Measurements from ENCODE around the gene SNHG17.
"Not testable (repeated sequence)": the region's sequence is repeated elsewhere in the genome, so short reads cannot be mapped to it uniquely, and the experiment has no call there.

SNHG17 gene

DNA sequence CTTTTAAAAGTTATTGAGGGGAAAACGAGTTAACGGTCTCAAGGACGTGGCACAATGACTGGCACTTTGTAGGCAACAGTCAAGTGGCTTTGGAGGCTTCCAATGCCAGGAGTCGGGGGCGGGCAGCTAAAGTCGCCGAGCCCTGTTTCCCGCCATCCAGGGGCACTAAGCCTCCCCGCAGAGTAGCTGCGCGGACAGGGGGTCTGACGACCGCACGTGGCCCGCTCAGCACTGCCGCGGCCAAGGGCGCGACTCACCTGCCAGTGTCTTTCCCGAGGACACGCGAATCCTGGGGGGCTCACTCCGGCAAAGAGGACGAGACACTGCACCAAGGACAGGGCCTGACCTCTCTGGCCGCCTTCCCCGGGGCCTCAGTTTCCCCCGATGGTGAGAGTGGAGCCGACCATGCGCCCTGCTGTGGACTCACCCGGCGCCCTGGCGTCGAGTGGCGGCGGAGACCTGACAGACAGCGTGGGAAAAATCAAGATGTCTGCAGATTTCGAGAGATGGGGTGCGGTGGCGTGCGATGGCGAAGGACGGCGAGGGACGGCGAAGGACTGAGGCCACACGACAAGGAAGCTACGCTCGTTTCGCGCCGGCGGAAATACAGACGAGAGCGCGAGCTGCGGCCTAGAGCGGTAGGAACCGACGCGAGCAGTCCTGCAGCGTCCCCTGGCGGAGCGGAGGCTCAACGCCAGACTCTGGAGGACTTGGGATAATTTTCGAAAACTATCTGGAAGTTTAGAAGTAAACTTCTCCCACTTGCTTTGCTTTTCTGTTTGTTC, at the start of gene SNHG17:
Gene SNHG17, minus strand, starts transcription at position 559 of the 785 bp plus-strand sequence.
- DNase-seq = peak; percentile 98

DNA sequence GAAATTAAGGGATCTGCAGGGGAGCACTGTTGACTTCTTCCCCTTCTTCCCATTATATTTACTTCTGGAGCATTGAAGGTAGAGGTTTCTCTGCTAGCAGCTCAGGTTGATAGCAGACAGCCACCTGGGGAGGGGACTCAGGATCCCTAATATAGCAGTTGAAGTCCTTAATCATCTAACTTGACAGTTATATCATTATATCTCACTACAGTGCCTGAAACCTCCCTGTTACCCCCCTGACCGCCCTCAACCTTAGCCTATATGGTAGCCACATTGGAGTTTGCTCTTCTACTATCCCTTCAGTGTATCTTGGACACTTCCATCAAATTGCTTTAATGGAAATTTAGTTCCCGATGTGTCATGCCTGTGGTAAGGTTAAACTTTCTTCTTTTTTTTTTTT, 44.5 kb upstream of the SNHG17 start:
- DNase-seq = no peak

DNA sequence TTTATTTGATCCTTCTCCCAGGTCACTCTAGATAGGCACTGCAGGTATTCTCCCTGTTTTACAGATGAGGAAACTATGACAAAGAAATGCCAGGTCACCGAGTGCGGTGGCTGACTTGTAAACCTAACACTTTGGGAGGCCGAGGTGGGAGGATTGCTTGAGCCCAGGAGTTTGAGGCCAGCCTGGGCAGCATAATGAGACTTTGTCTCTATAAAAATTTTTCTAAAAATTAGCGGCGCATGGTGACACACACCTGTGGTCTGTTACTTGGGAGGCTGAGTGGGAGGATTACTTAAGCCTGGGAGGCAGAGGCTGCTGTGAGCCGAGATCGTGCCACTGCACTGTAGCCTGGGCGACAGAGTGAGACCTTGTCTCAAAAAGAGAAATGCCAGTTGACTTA, 42.6 kb upstream of the SNHG17 start:
- DNase-seq = no peak

DNA sequence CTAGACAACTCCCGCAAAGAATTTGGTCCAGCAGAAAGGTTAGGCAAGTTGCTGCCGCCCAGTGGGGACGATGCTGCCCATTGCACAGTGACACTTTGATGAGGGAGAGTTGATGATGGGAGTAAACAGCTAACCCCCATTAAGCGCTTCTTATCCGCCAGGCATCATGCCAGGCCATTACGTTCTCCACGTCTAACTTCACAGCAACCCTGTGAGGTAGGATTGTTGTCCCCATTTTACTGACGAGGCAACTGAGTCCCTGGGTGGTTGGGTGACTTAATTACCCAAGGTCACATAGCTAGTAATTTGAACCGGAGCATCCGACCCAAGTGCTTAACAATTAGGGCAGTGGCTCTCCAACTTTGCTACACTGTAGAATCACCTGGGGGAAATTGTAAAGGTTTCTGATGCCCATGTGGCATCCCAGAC, 38.3 kb upstream of the SNHG17 start:
- DNase-seq = no peak

DNA sequence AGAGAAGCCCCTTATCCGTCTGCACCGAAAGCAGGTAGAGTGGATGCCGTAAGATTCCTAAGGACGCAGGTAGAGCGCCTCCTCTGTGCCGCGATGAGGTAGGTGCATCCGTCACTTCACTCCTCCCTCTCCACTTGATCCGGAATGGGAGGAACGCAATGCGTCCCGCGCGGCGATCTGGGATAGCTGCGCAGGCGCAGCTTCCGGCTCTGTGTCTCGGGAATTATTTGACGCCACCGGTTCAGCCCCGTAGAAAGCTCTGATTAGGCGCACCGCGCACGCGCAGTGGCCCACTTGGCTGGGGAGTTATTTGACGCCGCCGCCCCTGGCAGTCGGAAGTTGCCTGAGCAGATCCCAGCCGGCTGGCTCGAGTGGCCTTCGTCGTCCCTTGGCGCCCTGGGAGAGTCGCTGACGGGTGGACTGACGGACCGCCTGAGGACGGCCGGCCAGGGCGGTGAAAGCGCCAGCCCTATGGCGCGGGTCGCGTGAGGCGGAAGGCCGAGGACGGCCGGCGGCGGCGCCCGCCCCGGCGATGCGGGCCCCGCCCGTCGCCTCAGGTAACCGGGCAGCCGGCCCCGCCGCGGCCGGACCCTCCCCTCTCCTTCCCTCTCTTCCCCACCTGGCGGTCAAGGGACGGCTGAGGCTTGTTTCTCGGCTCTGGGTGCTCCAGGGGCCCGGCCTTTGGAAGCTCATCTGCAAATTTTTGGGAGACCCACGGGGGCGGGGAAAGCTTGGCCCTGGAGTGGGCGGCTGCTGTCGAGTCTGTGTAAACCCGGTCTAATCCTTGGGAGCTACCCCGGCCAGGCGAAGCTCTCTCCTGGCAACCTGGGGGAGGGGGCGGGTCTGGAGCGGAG, 37.6 kb upstream of the SNHG17 start, which contains the start of gene RALGAPB:
Gene RALGAPB, plus strand, starts transcription at position 331 of the 854 bp plus-strand sequence. CDS start 15,590 bp downstream, outside the sequence.
- DNase-seq = peak; percentile 99

DNA sequence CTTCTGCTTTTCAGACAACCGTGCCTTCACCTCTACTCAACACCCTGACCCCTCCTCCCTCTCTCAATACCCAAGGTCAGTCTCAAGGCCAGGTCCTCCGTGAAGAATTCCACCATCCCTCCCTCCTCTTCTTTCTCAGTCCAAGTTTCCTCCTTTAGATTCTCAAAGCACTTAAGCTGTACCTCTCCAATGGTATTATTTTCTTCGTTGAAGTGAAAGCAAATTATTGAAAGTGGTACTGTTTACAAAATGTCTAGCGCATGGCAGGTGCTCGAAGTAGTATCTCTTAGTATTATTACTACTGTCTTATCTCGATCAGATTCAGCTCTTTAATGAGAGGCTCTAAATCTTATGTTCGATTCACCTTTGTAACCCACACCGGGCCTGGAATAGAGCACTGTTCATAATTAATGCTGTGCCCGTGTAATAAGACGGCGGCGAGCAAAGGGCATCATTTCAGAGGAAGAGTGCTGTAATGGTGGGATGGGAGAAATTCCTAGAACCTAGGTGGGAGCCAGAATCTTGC, 36.9 kb upstream of the SNHG17 start:
- no peak for DNase-seq

DNA sequence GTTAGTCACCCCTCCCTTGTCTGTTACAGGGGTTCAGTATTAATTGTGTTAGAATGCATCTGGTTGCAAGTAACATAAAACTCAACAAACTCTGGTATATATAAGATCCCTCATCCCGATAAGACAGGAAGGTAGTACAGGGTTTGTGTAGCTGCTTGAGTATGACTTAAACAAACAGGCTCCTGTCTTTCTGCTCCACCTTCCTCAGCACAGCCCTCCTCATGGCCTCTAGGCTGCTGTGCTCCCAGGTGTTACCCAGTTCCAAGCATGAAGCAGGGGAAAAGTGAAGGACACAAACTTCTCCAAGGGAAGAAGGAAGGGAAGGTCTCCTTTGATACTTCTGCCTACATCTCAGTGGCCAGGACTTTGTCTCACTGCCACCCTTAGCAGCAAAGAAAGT, 36.1 kb upstream of the SNHG17 start:
- DNase-seq = no peak

DNA sequence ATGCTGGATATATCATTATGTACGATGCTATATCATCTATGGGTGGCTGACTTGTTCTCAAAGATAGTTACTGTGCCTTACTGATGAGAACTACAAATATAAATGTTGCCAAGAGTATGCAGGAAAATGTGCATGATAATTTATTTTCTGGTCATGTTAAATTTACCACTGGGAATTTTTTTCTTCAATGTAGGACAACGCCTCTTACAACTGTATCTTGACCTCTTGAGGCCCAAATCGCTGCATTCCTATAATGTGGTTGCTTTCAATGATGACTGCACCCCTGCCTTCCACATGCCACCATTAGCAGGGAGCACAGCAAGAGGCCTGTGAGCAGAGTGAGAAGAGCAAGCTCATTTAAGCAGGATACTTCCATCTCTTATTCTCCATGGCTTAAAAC, 31.9 kb upstream of the SNHG17 start:
- DNase-seq = no peak

DNA sequence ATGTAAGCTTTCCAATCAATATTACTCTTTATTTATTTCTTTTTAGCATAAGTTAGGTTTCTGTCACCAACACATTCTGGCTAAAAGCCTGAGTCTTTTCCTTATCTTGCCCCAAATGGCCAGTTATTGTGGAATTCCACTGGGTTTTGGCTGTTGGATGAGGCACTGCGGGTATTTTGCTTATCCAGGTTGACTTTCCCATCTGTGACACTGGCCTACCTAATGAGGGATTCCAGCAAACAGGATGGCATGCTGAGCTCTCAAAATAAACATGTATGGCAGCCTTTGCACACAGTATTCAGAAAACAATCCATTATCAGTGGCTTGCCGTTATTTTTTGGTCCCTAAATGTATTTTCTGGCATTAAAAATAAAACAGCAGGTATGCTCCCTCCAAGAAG, 31.0 kb upstream of the SNHG17 start:
- no peak for DNase-seq

DNA sequence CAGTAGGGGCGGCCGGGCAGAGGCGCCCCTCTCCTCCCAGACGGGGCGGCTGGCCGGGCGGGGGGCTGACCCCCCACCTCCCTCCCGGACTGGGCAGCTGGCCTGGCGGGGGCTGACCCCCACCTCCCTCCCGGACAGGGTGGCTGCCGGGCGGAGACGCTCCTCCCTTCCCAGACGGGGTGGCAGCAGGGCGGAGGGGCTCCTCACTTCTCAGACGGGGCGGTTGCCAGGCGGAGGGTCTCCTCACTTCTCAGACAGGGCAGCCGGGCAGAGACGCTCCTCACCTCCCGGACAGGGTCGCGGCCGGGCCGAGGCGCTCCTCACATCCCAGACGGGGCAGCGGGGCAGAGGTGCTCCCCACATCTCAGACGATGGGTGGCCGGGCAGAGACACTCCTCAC, 26.4 kb upstream of the SNHG17 start:
- not testable (repeated sequence) for DNase-seq

DNA sequence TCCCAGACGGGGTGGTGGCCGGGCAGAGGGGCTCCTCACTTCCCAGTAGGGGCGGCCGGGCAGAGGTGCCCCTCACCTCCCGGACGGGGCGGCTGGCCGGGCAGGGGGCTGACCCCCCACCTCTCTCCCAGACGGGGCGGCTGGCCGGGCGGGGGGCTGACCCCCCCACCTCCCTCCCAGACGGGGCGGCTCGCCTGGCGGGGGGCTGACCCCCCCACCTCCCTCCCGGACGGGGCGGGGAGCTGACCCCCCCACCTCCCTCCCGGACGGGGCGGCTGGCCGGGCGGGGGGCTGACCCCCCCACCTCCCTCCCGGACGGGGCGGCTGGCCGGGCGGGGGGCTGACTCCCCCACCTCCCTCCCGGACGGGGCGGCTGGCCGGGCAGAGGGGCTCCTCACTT, 26.0 kb upstream of the SNHG17 start:
- DNase-seq = not testable (repeated sequence)

DNA sequence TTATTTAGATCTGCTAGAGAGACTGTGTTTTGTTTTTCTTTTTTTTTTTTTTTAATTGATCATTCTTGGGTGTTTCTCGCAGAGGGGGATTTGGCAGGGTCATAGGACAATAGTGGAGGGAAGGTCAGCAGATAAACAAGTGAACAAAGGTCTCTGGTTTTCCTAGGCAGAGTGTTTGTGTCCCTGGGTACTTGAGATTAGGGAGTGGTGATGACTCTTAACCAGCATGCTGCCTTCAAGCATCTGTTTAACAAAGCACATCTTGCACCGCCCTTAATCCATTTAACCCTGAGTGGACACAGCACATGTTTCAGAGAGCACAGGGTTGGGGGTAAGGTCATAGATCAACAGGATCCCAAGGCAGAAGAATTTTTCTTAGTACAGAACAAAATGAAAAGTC, 25.5 kb upstream of the SNHG17 start:
- DNase-seq = not testable (repeated sequence)

DNA sequence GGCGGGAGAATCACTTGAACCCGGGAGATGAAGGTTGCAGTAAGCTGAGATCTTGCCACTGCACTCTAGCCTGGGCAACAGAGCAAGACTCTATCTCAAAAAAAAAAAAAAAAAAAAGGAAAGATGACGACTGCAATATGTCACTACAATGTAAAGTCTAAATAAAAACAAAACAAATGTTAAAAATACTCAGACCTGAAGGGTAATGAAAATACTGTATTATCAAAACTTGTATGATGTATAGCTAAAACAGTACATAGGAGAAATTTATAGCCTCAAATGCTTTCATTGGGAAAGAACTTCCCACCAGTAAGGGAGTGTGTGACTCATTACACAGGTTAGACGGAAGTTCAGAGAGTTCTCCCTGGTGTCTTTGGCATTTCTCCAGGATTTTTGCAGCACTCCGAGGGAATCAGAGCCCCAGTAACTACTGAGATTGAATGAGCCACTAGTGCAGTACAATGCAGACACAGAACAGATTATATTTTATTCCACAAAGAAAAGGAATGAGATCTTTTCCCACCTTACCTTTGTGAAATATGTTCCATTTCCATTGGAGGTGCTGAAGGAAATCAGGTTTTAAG, 25.0 kb upstream of the SNHG17 start:
- peak; percentile 70 for DNase-seq

DNA sequence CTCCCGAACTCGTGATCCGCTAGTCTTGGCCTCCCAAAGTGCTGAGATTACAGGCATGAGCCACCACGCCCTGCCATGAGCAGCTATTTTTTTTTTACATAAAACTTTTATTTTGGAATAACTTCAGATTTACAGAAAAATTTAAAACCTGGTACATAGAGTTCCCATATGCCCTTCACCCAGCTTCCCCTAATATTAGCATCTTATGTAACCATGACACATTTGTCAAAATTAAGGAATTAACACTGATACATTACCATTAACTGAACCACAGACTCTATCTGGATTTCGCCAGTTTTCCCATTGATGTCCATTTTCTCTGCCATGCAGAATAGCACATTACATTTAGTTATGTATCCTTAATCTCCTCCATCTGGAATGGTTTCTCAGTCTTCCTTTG, 23.2 kb upstream of the SNHG17 start:
- DNase-seq = no peak

DNA sequence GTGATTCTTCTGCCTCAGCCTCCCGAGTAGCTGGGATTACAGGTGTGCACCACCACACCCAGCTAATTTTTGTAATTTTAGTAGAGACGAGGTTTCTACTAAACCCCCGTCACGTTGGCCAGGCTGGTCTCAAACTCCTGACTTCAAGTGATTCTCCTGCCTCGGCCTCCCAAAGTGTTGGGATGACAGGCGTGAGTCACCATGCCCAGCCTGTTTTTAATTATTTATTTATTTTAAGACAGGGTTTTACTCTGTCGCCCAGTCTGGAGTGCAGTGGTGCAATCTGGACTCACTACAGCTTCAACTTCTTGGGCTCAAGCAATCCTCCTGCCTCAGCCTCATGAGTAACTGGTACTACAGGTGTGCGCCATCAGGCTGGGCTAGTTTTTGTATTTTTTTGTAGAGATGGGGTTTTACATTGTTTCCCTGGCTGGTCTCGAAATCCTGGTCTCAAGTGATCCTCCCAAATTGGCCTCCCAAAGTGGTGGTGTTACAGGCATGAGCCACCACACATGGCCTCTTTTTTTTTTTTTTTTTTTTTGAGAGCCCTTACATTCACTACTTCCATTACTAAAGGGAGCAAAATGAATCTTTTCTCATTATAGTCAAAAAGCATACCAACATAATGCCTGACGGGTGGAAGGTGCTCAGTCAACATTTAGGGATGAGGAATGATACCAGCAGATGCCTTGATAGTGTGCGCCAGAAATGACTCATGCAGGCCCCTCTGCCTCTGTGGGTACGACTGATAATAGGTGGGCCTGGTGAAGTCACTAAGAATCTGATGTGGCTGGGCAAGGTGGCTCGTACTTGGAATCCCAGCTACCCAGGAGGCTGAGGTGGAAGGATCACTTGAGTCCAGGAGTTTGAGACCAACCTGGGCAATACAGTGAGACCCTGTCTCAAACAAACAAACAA, 19.7 kb upstream of the SNHG17 start:
- DNase-seq = no peak

DNA sequence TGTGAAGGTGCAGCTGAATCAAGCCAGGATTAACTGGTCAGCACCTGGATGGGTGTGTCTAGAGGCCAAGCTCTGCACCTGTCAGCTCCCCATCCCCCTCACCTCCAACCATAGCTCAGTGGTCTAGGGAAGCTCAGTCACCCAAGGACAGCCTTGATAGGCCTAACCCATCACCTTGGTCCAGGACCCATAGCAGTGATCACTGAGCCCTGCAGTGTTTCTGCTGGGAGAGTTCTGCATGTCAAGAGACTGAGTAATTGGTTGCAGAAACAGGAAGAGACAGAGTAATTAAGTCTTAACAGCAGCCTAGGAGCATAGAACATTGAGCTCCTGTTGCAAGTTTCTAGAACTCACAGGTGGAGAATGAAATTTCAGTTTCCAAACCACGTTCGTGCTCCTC, 18.8 kb upstream of the SNHG17 start:
- no peak for DNase-seq

DNA sequence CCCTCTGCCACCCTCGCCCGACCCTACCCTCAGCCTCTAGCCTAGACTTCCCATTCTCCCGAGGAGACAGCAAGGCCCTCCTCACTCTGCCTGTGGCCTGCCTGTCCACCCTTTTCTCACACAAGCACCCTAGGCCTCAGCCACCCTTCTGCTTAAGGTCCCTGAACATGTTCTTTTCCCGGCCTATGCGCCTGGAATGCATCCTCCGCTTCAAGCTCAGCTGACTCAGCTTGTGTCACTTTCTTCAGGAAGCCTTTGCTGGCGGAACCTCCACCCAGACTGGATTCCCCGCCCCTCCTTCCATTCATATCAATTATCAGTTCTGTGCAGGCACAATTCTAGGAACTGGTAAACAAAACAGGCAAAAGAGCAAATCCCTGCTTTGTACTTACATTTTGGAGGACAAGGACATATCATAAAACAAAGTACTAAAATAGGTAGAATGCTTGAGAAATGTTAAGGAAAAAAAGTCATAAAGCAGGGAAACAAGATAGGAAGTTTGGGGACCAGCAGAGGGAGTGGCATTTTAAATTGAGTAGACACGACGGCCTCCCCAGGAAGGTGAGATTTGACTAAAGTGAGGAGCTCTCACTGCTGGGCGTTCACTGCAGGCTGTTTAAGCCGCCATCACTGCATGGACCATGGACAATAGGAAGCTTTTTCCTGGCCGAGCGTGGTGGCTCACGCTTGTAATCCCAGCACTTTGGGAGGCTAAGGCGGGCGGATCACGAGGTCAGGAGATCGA, 17.9 kb upstream of the SNHG17 start:
- no peak for DNase-seq

DNA sequence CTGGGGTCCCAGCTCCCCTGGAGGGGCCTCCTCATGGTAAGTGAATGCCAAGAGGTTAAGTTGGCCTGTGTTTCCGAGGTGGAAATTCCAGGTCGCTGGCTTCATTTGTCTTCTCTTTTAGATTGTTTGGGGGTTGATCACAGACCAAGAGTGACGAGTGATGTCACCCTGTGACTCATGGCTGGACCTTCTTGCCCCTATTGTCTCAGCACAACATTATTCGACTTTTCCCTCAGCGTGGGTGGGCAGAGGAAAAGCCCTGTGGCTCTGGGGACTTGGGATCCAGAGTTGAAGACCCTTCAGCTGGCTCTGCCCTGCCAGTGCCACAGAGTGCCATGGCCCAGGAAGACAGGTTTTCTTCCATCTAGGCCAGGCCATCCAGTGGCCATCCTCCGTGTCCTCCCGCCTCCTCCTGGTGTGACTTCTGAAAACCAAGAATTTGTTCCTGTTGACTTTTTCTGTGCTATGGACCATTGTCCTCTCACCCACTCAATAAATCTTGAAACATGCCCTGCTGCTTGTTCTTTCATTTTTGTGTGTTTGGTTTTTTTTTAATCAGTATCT, 15.4 kb upstream of the SNHG17 start:
- no peak for DNase-seq

DNA sequence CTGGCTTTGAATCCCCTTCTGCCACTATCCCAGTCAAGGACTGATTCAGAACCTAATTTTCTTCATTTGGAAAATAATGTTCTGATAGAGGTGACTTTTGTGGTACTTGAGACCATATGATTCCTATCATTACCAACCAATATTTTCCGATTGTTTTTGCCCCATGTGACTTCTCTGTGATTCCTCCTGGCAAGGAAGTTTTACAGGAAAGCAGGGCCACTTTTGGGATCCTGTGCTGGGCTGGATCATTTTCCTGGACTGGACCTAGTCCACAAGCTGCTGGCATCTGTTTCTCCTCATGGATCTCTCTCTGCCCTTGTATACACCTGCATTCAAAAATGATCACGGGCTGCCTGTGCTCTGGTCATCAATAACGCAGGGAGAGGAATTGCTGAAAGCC, 13.9 kb upstream of the SNHG17 start:
- no peak for DNase-seq

DNA sequence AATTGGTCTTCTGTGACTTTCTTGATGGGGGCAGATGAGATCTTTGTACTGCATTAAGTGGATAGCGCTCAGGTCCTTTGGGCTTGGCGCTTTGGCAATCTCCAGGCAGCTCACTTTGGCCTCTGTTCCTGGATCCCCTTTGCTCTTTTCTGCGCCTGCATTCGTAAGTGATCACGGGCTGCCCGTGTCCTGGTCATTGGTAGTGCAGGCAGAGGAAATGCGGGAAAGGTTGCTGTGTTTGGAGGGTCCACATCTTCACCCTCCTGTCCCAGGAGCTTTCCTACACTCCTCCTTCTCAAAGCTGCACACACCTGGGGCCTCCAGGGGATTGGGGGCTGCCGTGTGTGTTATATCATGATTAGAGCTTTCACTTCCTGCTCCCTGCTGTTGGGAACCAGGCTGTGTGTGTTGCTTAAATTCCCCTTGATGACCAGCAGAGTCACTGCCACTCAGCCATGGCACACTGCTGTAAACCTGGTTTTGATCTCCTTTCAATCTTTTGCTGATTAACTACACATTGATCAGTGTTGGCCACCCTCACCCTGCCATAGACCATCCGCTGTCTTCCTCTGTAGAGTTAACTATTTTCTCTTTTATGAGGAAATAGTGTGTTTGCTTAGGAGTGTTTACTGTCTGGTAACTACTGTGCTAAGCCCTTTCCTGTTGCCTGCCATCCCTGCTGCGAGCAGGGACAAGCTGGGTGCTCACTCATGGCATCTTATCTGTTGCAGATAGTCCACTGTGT, 13.0 kb upstream of the SNHG17 start:
- DNase-seq = no peak

Measured in NCI-H2171 (cell line).